Activated CD8-positive, alpha-beta memory T cell treated with anti-CD3 and anti-CD28 coated beads, Interleukin-2, amount 10 ng/mL, durations not matched to agents 7 days and 5 days (primary cell): ENCODE measurements around the gene MRFAP1L1. TPM values are rescaled to one million over a fixed set of nuclear protein-coding genes. Genes with fewer than 3 reads are reported as not detected.

ENCODE experiments used
- ATAC-seq: fragments of 150-1000 bp; cut with Tn5 transposase; one replicate; pipeline ENCODE4 v1.10.0; 2021; ENCODE audit warnings: moderate library complexity
- CTCF ChIA-PET: fragments of 350-600 bp; sonication (Branson Sonifier 250); formaldehyde crosslinking; loops from one replicate; lab custom pipeline; 2021; ENCODE audit warnings: antibody characterized with exemption; lab: Charles Lee
- DNase-seq: peaks from one replicate; pipeline ENCODE4 v3.0.0-alpha.2; 2020
- H3K27ac Mint-ChIP-seq: one replicate; pipeline ENCODE4 v1.8.0; 2021; ENCODE audit warnings: mild to moderate bottlenecking, mixed read lengths
- H3K27me3 Mint-ChIP-seq: one replicate; pipeline ENCODE4 v1.8.0; 2021; ENCODE audit warnings: mixed read lengths
- H3K36me3 Mint-ChIP-seq: one replicate; pipeline ENCODE4 v1.8.0; 2021; ENCODE audit warnings: mild to moderate bottlenecking, mixed read lengths
- H3K4me1 Mint-ChIP-seq: one replicate; pipeline ENCODE4 v1.8.0; 2021; ENCODE audit warnings: mixed read lengths
- H3K4me3 Mint-ChIP-seq: one replicate; pipeline ENCODE4 v1.8.0; 2021; ENCODE audit warnings: mild to moderate bottlenecking, moderate library complexity, mixed read lengths
- H3K9me3 Mint-ChIP-seq: one replicate; pipeline ENCODE4 v1.8.0; 2022; ENCODE audit warnings: low read depth, mixed read lengths
- total RNA-seq, 2 experiments: library from RNA; stranded (reverse); gene quantifications; one replicate each; pipeline ENCODE4 v1.2.3, GENCODE V29; 2021

Gene MRFAP1L1
- total RNA-seq, 2 experiments from 2014 or later, result 60.7 to 61.9 TPM

- Mint-ChIP-seq H3K27ac (no peak overlapping the region), H3K4me1 (peaks cover 20% of the 10 kb centered on the region), H3K9me3 (no peaks in the 10 kb centered on the region), H3K36me3 (no peaks in the 10 kb centered on the region), H3K27me3 (no peaks in the 10 kb centered on the region), H3K4me3 (no peak overlapping the region)
- CTCF ChIA-PET, result no interaction called here
- DNase-seq (no peak), ATAC-seq (no peak)
These were observed 38.6 kb upstream of the MRFAP1L1 start for GRCh38 chr4:6748286-6748685.

DNA sequence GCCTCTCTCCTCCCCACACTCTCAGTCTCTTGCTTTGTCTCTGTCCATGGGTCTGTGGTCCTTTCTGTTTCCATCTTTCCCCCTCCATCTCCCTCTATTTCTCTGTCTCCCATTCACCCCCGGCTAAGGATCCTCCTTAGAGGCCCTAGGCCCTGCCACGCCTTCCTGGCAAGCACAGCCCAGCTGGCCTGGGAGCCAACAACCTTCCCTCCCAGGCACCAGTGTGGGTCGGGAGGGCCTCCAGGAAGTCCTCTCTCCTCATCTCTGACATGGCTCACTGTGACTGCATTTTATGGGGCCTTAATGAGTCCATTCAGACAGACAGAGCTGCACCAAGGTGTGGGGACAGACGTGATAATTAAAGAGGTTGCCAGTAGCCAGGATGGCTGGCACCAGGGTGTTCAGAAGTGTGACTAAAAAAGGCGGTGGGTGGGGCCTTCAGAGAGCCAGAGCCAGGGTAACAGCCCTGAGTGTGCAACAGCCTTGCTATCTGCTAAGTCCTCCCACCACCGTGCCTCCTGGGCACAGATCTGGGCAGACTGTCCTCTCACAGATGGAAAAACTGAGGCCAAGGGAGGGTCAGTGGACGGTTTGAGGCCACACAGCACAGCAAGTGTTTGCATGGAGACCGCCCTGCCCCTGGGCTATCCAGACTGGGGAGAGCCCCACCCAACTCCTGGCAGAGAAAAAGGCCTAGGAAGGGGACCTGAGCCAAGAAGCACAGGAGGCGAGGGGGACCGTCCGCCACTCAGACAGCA lies 37.8 kb upstream of the MRFAP1L1 start:
- no peak for ATAC-seq
- Mint-ChIP-seq H3K27ac (no peak overlapping the region), H3K36me3 (no peaks in the 10 kb centered on the region), H3K27me3 (no peaks in the 10 kb centered on the region), H3K4me3 (no peak overlapping the region), H3K4me1 (peaks cover 26% of the 10 kb centered on the region), H3K9me3 (no peaks in the 10 kb centered on the region)
- DNase-seq, result no peak
- CTCF ChIA-PET, result no interaction called here

DNA sequence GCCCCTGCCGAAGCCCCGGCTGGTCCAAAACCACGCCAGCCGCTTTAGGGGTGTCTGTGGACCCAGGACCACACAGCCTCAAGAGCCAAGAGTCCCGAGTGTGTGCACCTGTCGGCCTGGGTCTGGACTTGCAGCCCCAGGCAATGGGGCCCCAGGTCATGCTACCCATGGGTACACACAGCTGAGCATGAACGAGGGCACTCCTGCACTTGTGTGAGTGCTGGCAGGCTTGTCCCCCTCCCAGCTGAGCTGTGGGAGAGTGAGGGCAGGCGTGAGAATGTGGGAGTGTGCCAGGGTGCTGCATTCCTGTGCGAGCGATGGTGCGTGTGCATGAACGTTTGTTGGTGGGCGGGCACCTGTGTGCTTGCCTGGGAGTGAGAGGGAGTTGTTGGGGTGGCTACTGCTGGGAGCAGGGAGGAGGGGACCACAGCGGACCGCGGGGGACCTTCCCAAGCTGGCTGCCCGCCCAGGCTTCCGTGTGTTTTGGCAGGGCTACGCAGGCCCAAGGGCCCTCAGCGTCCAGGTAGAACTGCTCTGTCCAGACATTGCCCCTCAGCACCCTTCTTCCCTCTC lies 37.1 kb upstream of the MRFAP1L1 start:
- Mint-ChIP-seq H3K9me3 (no peaks in the 10 kb centered on the region), H3K27me3 (no peaks in the 10 kb centered on the region), H3K4me1 (peaks cover 24% of the 10 kb centered on the region), H3K27ac (no peak overlapping the region), H3K4me3 (no peak overlapping the region), H3K36me3 (no peaks in the 10 kb centered on the region)
- ATAC-seq (no peak), DNase-seq (no peak)
- CTCF ChIA-PET, result no interaction called here

DNA sequence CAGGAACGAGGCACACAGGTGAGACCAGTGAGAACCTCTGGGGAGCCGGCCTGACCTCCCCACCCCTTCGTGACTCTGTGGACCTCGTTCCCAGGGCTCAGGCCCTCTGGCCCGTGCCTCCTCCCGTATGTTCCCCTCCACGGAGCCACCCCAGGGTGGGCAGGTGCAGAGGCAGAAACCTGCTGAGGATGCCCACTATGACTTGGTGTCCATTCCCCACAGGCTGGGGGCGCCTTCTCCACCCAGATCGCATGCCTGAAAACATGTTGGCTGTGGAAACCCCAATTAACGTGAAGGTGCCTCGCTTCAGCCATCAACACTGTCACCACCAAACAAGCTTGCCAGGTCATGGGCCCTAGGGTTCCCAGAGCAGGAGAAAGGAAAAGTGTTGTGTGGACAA lies 33.3 kb upstream of the MRFAP1L1 start:
- ATAC-seq (no peak), DNase-seq (no peak)
- CTCF ChIA-PET, result interaction anchor here (0.9 to 1.3 kb wide), 3 partner anchors 22 to 131 kb away, joined by 3 to 4 read pairs (median 4); partner anchors contain the start of gene BLOC1S4
- Mint-ChIP-seq H3K4me1 (peaks cover 15% of the 10 kb centered on the region), H3K9me3 (peaks cover 4% of the 10 kb centered on the region), H3K27ac (no peak overlapping the region), H3K27me3 (no peaks in the 10 kb centered on the region), H3K36me3 (no peaks in the 10 kb centered on the region), H3K4me3 (no peak overlapping the region)

DNA sequence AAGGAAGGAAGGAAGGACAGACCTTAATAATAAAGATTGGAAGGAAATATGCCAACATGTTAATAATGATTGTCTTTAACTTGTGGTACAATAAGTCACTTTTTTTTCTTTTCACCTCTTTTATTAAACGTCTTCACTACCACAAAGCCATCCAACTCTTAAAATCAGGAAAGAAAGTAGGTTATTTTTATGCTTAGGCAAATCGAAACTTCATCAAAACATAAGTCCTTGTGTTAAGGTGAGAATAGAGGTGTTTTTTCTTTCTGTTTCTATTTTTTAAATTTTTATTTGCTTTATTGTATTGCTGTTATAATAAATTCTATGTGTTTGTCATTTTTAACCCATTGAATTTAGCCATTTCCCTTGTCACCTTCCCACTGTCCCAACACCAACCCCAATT lies 32.8 kb upstream of the MRFAP1L1 start:
- H3K36me3 Mint-ChIP-seq, result no peaks in the 10 kb centered on the region
- DNase-seq (no peak), ATAC-seq (peak; percentile 45)
- CTCF ChIA-PET, result interaction anchor here (0.9 to 1.3 kb wide), 3 partner anchors 22 to 131 kb away, joined by 3 to 4 read pairs (median 4); partner anchors contain the start of gene BLOC1S4
- H3K27ac Mint-ChIP-seq, result no peak overlapping the region
- peaks cover 4% of the 10 kb centered on the region for H3K9me3 Mint-ChIP-seq
- peaks cover 15% of the 10 kb centered on the region for H3K4me1 Mint-ChIP-seq
- peaks cover under 1% of the 10 kb centered on the region for H3K27me3 Mint-ChIP-seq
- no peak overlapping the region for H3K4me3 Mint-ChIP-seq

- H3K36me3 Mint-ChIP-seq, result no peaks in the 10 kb centered on the region
- H3K27ac Mint-ChIP-seq, result no peak overlapping the region
- H3K4me3 Mint-ChIP-seq, result no peak overlapping the region
- peaks cover 4% of the 10 kb centered on the region for H3K27me3 Mint-ChIP-seq
- CTCF ChIA-PET, result interaction anchor here (1.4 kb wide), 1 partner anchor 133 kb away, joined by 4 read pairs; no protein-coding TSS in a partner anchor
- no peak for ATAC-seq
- H3K9me3 Mint-ChIP-seq, result peaks cover 4% of the 10 kb centered on the region
- no peak for DNase-seq
- peaks cover 15% of the 10 kb centered on the region for H3K4me1 Mint-ChIP-seq
These were observed 30.7 kb upstream of the MRFAP1L1 start for GRCh38 chr4:6740347-6740746.

- H3K36me3 Mint-ChIP-seq, result no peaks in the 10 kb centered on the region
- H3K27ac Mint-ChIP-seq, result no peak overlapping the region
- CTCF ChIA-PET, result interaction anchor here (1.4 kb wide), 1 partner anchor 133 kb away, joined by 4 read pairs; no protein-coding TSS in a partner anchor
- H3K4me1 Mint-ChIP-seq, result peaks cover 15% of the 10 kb centered on the region
- peaks cover 4% of the 10 kb centered on the region for H3K9me3 Mint-ChIP-seq
- peaks cover 4% of the 10 kb centered on the region for H3K27me3 Mint-ChIP-seq
- no peak overlapping the region for H3K4me3 Mint-ChIP-seq
- ATAC-seq (no peak), DNase-seq (no peak)
These were observed 30.3 kb upstream of the MRFAP1L1 start for GRCh38 chr4:6739920-6740319.

DNA sequence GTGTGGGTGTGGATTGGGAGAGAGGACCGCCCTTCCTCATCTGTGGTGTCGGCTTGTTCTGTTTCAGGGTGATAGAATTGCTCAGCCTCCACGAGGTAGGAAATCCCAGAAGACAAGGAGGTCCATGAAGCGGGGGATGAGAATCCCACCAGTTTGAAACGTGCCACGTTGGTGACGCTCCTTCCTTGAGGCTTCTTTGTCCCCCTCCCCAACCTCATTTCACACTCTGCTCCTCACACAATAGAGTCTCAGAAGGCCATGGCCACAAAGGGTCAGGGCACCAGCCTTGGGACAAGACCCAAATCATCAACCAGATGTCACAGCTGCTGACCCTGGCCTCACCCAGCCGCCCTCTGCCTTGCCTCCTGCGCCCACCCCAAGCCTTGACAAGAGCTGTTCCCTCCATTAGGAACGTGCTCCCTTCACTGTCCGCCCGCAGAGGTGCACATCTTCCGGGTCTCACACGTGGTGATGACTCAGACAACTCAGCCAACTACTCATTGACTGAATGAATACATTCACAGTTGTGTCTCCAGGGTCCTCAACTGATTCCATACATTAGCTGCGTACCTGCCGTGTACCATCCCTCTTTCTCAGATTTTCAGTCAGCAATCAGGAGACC lies 24.6 kb upstream of the MRFAP1L1 start:
- Mint-ChIP-seq H3K9me3 (no peaks in the 10 kb centered on the region), H3K27me3 (peaks cover 4% of the 10 kb centered on the region), H3K36me3 (no peaks in the 10 kb centered on the region), H3K27ac (no peak overlapping the region), H3K4me3 (no peak overlapping the region), H3K4me1 (no peaks in the 10 kb centered on the region)
- no peak for ATAC-seq
- DNase-seq, result no peak
- CTCF ChIA-PET, result no interaction called here

- Mint-ChIP-seq H3K27ac (no peak overlapping the region), H3K4me1 (no peaks in the 10 kb centered on the region), H3K27me3 (peaks cover 4% of the 10 kb centered on the region), H3K9me3 (no peaks in the 10 kb centered on the region), H3K36me3 (no peaks in the 10 kb centered on the region), H3K4me3 (no peak overlapping the region)
- CTCF ChIA-PET, result no interaction called here
- DNase-seq (no peak), ATAC-seq (no peak)
These were observed 23.9 kb upstream of the MRFAP1L1 start for GRCh38 chr4:6733358-6734164.

DNA sequence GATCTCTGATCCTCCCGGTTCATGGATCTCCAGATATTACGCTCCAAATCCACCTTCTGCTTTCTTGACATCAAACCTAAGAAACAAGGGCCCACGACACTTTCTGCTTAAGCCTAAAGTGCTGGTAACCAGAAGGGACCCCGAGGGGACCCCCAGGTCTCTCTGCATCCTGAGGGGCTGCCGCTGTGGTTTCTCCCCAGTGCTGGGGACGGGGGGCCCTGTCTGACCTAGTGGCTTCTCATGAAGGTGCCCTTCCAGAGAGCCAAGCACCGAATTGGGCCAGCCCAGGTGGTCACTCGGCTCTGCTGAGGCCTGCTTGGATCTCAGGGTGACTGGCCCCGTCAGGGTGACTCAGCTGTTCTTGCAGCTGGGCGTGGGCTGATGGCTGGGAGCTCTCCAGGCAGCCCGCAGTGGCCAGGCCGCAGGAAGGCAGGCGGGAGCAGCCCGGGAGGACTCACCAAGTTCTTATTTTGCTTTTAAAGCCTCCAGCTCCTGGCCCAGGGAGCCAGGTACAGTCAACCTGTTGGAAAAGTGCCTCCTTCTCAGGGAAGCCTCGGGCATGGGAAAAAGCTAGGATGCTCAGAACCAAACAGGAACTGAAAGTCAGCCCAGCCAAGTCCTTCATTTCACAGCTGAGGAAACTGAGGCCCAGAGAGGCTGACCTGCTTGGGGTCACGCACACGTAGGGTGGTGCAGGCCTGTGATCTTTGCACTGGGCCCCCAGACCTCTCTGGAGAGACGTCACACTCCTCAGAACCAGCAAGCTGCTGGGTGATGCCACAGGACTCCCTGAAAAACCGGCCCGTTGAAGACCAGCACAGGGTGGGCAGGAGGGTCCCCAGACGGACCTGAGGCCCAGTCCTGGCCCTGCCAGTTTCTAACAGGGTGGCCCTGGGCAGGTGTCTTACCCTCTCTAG lies 23.0 kb upstream of the MRFAP1L1 start:
- H3K27me3 Mint-ChIP-seq, result peaks cover 4% of the 10 kb centered on the region
- no peak for ATAC-seq
- CTCF ChIA-PET, result interaction anchor here (1.5 kb wide), 1 partner anchor 13 kb away, joined by 3 read pairs; no protein-coding TSS in a partner anchor
- no peaks in the 10 kb centered on the region for H3K36me3 Mint-ChIP-seq
- DNase-seq, result no peak
- no peaks in the 10 kb centered on the region for H3K9me3 Mint-ChIP-seq
- no peaks in the 10 kb centered on the region for H3K4me1 Mint-ChIP-seq
- no peak overlapping the region for H3K27ac Mint-ChIP-seq
- H3K4me3 Mint-ChIP-seq, result no peak overlapping the region

DNA sequence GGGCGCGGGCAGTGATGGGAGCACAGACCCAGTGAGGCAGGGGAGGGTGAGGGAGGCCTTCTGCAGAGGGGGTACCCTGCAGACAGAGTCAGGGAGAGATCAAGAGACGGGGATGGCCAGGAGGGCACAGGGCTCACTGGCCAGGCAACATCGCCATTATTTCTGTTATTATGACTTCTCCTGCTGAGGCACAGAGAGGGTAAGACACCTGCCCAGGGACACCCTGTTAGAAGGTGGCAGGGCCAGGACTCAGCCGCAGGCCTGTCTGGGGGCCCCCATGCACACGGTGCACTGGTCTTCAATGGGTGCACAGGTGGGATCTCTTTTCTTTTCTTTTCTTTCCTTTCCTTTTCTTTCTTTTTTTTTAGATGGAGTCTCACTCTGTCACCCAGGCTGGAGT lies 22.1 kb upstream of the MRFAP1L1 start:
- Mint-ChIP-seq H3K27ac (no peak overlapping the region), H3K27me3 (no peaks in the 10 kb centered on the region), H3K9me3 (no peaks in the 10 kb centered on the region), H3K36me3 (no peaks in the 10 kb centered on the region), H3K4me1 (no peaks in the 10 kb centered on the region), H3K4me3 (no peak overlapping the region)
- no peak for DNase-seq
- CTCF ChIA-PET, result interaction anchor here (1.5 kb wide), 1 partner anchor 12 kb away, joined by 3 read pairs; no protein-coding TSS in a partner anchor
- no peak for ATAC-seq

DNA sequence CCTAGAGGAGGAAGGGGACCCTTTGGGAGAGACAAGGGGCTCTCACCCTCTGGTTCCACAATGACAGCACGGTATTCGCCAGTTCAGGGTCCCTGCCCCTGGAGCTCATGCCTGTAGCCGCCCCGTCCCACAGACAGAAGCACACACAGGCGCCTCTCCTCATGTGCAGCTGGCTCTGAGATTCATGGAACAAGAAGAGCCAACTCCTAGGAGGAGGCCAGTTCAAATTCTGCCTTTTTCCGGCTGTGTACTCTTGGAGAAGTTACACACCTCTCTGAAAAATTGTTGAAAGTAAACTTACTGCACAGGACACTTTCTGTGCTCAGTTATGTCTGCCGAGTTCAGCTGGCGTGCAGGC lies 21.6 kb upstream of the MRFAP1L1 start:
- Mint-ChIP-seq H3K27ac (no peak overlapping the region), H3K27me3 (no peaks in the 10 kb centered on the region), H3K4me3 (no peak overlapping the region), H3K9me3 (no peaks in the 10 kb centered on the region), H3K36me3 (no peaks in the 10 kb centered on the region), H3K4me1 (no peaks in the 10 kb centered on the region)
- ATAC-seq, result no peak
- DNase-seq, result no peak
- CTCF ChIA-PET, result interaction anchor here (0.9 to 1.0 kb wide), 2 partner anchors 11 to 142 kb away, joined by 3 to 5 read pairs; no protein-coding TSS in a partner anchor
